Measurements from ENCODE around the gene TAF5L. TPM values are rescaled to one million over a fixed set of nuclear protein-coding genes. Genes with fewer than 3 reads are reported as not detected.

The TAF5L gene
- total and polyA plus RNA-seq, 2 of the 13 experiments (the other 11 are each of a cell fraction or from before 2014, with no cell fraction given): 10.8 to 18.2 TPM

- TF ChIP-seq ZNF142 (CRISPR knock-in tag; IDR thresholded peaks at IDR 0.05) (no peak; the same call in 1 of the 2 replicates), ZNF143 (CRISPR knock-in tag; IDR thresholded peaks at IDR 0.05) (peak; percentile 38; the same call in 1 of the 2 replicates), ZNF616 (CRISPR knock-in tag; IDR thresholded peaks at IDR 0.05; ENCODE audit: low read depth) (no peak), ZNF281 (CRISPR knock-in tag; IDR thresholded peaks at IDR 0.05; ENCODE audit: borderline replicate concordance) (peak; percentile 48; the same call in 1 of the 2 replicates), ZFP41 (CRISPR knock-in tag; IDR thresholded peaks at IDR 0.05; ENCODE audit: borderline replicate concordance) (no peak), NFE2L1 (CRISPR knock-in tag; IDR thresholded peaks at IDR 0.05; ENCODE audit: borderline replicate concordance) (no peak), ZMYM3 (CRISPR knock-in tag; IDR thresholded peaks at IDR 0.05) (peak; percentile 60; the same call in 1 of the 2 replicates), NFIB (CRISPR knock-in tag; IDR thresholded peaks at IDR 0.05; ENCODE audit: borderline replicate concordance) (no peak), ATF4 (CRISPR knock-in tag; IDR thresholded peaks at IDR 0.05) (peak in 1 of 2 experiments; percentile 73; a peak in 2 of 4 replicates), IKZF1 (IDR thresholded peaks at IDR 0.05) (no peak), ZNF749 (CRISPR knock-in tag; IDR thresholded peaks at IDR 0.05; ENCODE audit: borderline replicate concordance) (peak; percentile 39; the same call in 1 of the 2 replicates), ZNF44 (CRISPR knock-in tag; IDR thresholded peaks at IDR 0.05) (0 out of 2 replicates have a peak, but pooled peaks have one; percentile 42), SNAPC2 (CRISPR knock-in tag; IDR thresholded peaks at IDR 0.05) (no peak), TMF1 (CRISPR knock-in tag; IDR thresholded peaks at IDR 0.05; ENCODE audit: low read depth) (peak; percentile 34; the same call in 1 of the 2 replicates), NRL (CRISPR knock-in tag; IDR thresholded peaks at IDR 0.05; ENCODE audit: borderline replicate concordance) (peak; percentile 82; the same call in 1 of the 2 replicates), HMG20B (CRISPR knock-in tag; conservative IDR thresholded peaks at IDR 0.05) (peak; percentile 53; the same call in 1 of the 2 replicates), ZNF205 (CRISPR knock-in tag; IDR thresholded peaks at IDR 0.05) (peak; percentile 67; the same call in 1 of the 2 replicates), ZKSCAN8 (CRISPR knock-in tag; IDR thresholded peaks at IDR 0.05; ENCODE audit: borderline replicate concordance) (no peak; the same call in 1 of the 2 replicates), KDM4B (CRISPR knock-in tag; IDR thresholded peaks at IDR 0.05) (peak; percentile 60)
Measured at GRCh38 chr1:229558460-229559335, 67.2 kb downstream of the TAF5L start, which contains the start of gene ABCB10 (continued).
